Aorta (tissue), 5 donors: ENCODE measurements around the gene IFT20. TPM values are rescaled to one million over a fixed set of nuclear protein-coding genes. Genes with fewer than 3 reads are reported as not detected.
A peak's percentile ranks its signal among the peaks of the same experiment; 100 is the strongest.

Source experiments
- ATAC-seq: fragments of 200-7000 bp; cut with Tn5 transposase; one replicate; pipeline ENCODE4 v1.9.1; 2022; ENCODE audit warnings: moderate library complexity; ENCODE audit not compliant: low FRiP score
- DNase-seq, 2 donors: peaks; one replicate each; pipeline ENCODE4 v3.0.0-alpha.2; 2020
- H3K27ac ChIP-seq, 2 donors: one replicate each; pipeline ENCODE4 v1.5.1; 2013; ENCODE audit warnings: low read length in 2 of 2, mild to moderate bottlenecking in 2 of 2, moderate library complexity in 2 of 2, control low read depth in 1 of 2, inconsistent platforms in 1 of 2, low read depth in 1 of 2
- H3K27me3 ChIP-seq, 2 donors: one replicate each; pipeline ENCODE4 v1.6.1; 2013; ENCODE audit warnings: control low read depth in 1 of 2, low read length in 1 of 2, mild to moderate bottlenecking in 1 of 2, moderate library complexity in 1 of 2; ENCODE audit not compliant: insufficient read depth in 2 of 2, control insufficient read depth in 1 of 2
- H3K36me3 ChIP-seq, 2 donors: one replicate each; pipeline ENCODE4 v1.6.1; 2013; ENCODE audit warnings: control low read depth in 1 of 2, low read length in 1 of 2, mild to moderate bottlenecking in 1 of 2; ENCODE audit not compliant: insufficient read depth in 2 of 2, control insufficient read depth in 1 of 2
- H3K4me1 ChIP-seq, 2 donors: one replicate each; pipeline ENCODE4 v1.6.1; 2013; ENCODE audit warnings: low read length in 2 of 2, control low read depth in 1 of 2, mild to moderate bottlenecking in 1 of 2, moderate library complexity in 1 of 2; ENCODE audit not compliant: insufficient read depth in 2 of 2, control insufficient read depth in 1 of 2
- H3K4me3 ChIP-seq, 2 donors: one replicate each; pipeline ENCODE4 v1.5.1; 2013; ENCODE audit warnings: low read length in 2 of 2, control low read depth in 1 of 2, mild to moderate bottlenecking in 1 of 2
- H3K9me3 ChIP-seq: one replicate; pipeline ENCODE4 v1.6.1; 2013; ENCODE audit warnings: mild to moderate bottlenecking, low read length; ENCODE audit not compliant: control insufficient read depth
- whole genome bisulfite sequencing, 2 donors: extraction: QIAGEN DNeasy Blood & Tissue Kit; methylation state at CpG; one replicate each; pipeline ENCODE4 v1.1.7; 2013; 5-methylcytosine and 5-hydroxymethylcytosine counted together
- intact Hi-C, 2 donors: fragments of 100-400 bp; cut with DNase I; formaldehyde crosslinking; loops; one replicate each; pipeline versions ENCODE4 v1.14.2 to v1.15.0; 2022
- polyA plus RNA-seq, 2 donors: library from polyadenylated mRNA; stranded (reverse); fragments of 200-250 nt; gene quantifications; one replicate each; pipeline ENCODE4 v1.2.3, GENCODE V29; 2013
- total RNA-seq, 2 donors: library from RNA; stranded (reverse); fragmentation: NEBNext Ultra II Directional; extraction: Animal tissue kit (Norgen Biotek cat#: 25700); gene quantifications; one replicate each; pipeline ENCODE4 v1.2.1, GENCODE V29; 2021
- donor health status: healthy with polysubstance abuse.
- donor health status: Bipolar disorder and iron deficiency.
- donor health status: DM: no; HTN: no; CAD: no.
- donor health status: DM: no; HTN: no; CAD: no.
- donor health status: DM: yes; HTN: yes; CAD: no.

Gene IFT20
- total and polyA plus RNA-seq, 4 donors = 34.5 to 74.3 (median 54.0) TPM

DNA sequence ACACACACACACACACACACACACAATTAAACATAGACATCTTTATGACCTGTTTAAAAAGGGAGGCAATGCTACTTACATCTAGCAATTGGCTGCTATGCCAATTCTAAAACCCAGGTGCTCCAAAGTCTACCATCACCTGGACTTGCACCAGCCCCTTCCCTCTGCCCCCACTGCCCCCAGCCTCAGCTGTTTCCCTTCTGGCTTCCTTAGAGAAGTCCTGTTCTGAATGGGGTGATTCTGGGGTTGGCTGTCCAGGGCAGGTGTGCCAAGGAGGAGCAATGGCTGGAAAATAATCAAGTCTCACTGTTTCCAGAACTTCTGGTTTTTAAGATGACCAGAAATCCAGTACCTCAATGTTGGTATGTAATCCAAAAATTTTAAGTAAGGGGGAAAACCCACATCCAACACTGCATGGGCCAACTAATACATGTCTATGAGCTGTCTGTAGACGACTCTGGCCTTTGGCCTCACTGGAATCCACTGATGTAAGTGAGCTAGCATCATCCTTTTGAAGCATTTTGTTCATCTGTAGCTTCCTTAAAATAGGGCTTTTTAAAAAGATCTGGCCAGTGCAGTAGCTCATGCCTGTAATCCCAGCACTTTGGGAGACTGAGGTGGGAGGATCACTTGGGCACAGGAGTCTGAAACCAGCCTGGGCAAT, 2.1 kb downstream of the IFT20 start:
- intact Hi-C loops = loop anchor here (10.0 kb wide), 2 partner anchors 288 to 622 kb away; partner anchors contain the start of genes NLK (in 1 of the 2) and PHF12 (in 1 of the 2)
- WGBS, 2 donors = 54 to 59% methylated on average over 1 of the region's 1 CpG

DNA sequence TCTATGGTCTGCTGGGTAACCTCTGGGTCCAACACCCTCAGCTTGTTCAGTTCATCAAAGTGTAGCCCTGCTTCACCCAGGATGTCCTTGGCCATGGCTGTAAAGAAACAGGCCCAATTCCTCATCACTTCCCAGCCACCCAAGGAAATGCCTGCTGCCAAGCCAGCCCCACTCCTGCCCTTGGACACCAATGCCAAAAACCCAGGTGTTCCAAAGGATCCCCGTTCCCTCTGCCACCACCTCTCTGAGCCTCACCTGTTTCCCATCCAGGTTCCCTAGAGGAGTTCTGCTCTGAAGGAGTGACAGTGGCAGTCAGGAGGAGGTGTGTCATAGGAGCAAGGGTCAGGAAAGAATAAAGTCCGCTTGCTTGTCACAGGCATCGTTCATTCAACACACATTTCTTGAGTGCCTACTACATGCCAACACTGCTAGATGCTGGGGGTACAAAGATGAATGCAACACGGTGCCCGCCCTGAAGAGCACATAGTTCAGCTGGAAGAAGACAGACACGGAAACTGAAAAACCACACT, 3.3 kb downstream of the IFT20 start:
- Histone ChIP-seq H3K4me1 (peaks cover 0 to 5% of the 10 kb centered on the region in 2 donors), H3K27me3 (no peaks in the 10 kb centered on the region), H3K27ac (no peak overlapping the region), H3K4me3 (no peak overlapping the region), H3K36me3 (peaks cover 5 to 7% of the 10 kb centered on the region in 2 donors), H3K9me3 (no peaks in the 10 kb centered on the region)
- intact Hi-C loops = loop anchor here (10.0 kb wide), 2 partner anchors 287 to 623 kb away; partner anchors contain the start of genes NLK (in 1 of the 2) and PHF12 (in 1 of the 2)
- 84 to 89% methylated on average over 6 of the region's 6 CpGs for WGBS, 2 donors
- ATAC-seq (no peak), DNase-seq (no peak)

More for the DNA sequence above, 2.1 kb downstream of the IFT20 start:
- peaks cover 0 to 7% of the 10 kb centered on the region in 2 donors for H3K36me3 ChIP-seq
- DNase-seq (no peak), ATAC-seq (no peak)
- H3K4me1 ChIP-seq = peaks cover 0 to 6% of the 10 kb centered on the region in 2 donors
- no peaks in the 10 kb centered on the region for H3K9me3 ChIP-seq
- H3K27me3 ChIP-seq = no peaks in the 10 kb centered on the region
- H3K27ac ChIP-seq = no peak overlapping the region
- H3K4me3 ChIP-seq = no peak overlapping the region

DNA sequence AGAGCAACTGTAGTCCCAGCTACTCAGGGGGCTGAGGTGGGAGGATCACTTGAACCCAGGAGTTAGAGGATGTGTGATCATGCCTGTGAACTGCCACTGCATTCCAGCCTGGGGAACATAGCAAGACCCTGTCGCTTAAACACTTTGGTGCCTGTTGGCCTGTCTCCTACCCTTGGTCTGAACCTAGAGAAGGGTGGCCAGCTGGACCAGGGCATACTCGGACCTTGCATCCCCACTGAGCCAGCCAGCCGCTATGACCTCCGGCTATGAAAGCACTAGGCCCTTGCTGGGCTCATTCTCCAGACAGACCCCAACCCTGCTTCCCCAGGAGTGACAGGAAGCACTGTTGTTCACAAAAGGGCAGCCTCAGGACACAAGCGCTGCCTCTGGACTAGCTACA, 4.6 kb downstream of the IFT20 start:
- no peak overlapping the region for H3K4me3 ChIP-seq
- intact Hi-C loops = loop anchor here (10.0 kb wide), 2 partner anchors 286 to 624 kb away; partner anchors contain the start of genes NLK (in 1 of the 2) and PHF12 (in 1 of the 2)
- H3K9me3 ChIP-seq = no peaks in the 10 kb centered on the region
- no peak overlapping the region for H3K27ac ChIP-seq
- peak in 1 of 2 donors; percentile 55 for DNase-seq
- H3K36me3 ChIP-seq = peaks cover 5 to 7% of the 10 kb centered on the region in 2 donors
- WGBS, 2 donors = 89 to 90% methylated on average over 5 of the region's 5 CpGs
- ATAC-seq = no peak
- H3K27me3 ChIP-seq = no peaks in the 10 kb centered on the region
- H3K4me1 ChIP-seq = no peaks in the 10 kb centered on the region

DNA sequence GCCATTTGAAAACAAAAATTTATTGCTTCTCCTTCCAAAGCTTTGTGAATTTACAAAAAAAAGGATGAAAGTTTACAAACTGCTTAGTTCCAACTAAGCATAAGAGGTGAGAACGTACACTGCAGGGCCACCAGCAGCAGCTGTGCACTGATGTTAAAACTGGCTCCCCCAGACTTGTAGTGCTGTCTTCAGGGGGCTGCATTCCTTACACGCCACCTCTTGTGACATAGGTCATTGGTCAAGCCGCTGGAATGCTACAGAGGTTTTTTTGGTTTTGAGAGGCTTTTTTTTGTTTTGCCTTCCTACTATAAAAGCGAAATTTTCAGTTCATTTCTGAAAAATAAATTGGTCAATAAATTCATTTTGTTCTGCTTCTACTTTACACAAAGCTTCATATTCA, 6.9 kb downstream of the IFT20 start:
- ATAC-seq (no peak), DNase-seq (no peak)
- peaks cover 5 to 7% of the 10 kb centered on the region in 2 donors for H3K36me3 ChIP-seq
- no peak overlapping the region for H3K4me3 ChIP-seq
- no peak overlapping the region for H3K27ac ChIP-seq
- no peaks in the 10 kb centered on the region for H3K4me1 ChIP-seq
- H3K27me3 ChIP-seq = no peaks in the 10 kb centered on the region
- no peaks in the 10 kb centered on the region for H3K9me3 ChIP-seq
- intact Hi-C loops = no loop called here
- 48 to 60% methylated on average over 4 of the region's 4 CpGs for WGBS, 2 donors

DNA sequence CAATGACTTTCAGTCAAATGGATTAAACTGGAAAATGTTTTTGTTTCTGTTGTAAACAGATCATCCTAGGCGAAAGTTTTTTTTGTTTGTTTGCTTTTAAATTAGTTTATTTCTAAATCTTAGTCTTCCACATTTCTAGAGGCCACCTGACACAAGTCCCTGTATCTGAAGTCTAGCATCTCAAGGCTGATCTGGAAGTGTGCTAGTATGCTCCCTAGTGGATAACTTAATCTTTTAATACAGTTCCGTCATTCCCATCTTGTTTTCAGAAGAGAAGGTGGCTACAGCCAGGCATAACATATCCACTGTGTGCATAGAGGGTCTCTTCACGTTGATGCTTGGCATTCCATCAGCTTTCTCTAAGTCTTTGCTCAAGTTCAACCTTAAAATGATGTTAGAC, 7.6 kb downstream of the IFT20 start:
- H3K36me3 ChIP-seq = peaks cover 5 to 7% of the 10 kb centered on the region in 2 donors
- ATAC-seq = no peak
- intact Hi-C loops = no loop called here
- no peaks in the 10 kb centered on the region for H3K4me1 ChIP-seq
- no peak for DNase-seq
- H3K27me3 ChIP-seq = no peaks in the 10 kb centered on the region
- H3K4me3 ChIP-seq = no peak overlapping the region
- H3K27ac ChIP-seq = no peak overlapping the region
- no peaks in the 10 kb centered on the region for H3K9me3 ChIP-seq
- 45 to 46% methylated on average over 3 of the region's 3 CpGs for WGBS, 2 donors

DNA sequence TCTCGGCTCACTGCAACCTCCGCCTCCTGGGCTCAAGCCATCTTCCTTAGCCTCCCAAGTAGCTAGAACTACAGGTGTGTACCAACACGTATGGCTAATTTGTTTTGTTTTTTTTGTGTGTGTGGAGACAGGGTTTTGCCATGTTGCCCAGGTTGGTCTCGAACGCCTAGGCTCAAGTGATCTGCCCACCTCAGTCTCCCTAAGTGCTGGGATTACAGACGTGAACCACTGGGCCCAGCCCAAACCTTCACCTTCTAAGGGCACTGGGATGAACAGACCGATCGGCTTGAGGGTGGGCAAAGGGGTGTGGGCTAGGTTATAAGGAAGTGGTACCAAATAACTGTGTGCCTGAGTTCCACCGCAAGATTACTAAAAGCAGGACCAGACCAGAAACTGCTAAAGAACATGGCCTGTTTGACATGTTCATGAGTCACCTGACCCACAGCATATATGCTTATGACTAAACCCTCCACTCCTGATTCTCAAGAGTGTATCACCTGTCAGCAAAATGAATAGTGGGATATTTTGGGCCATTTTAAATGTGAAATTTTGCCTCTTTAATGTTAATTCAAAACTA, 8.2 kb downstream of the IFT20 start:
- no peak for ATAC-seq
- DNase-seq = peak in 1 of 2 donors; percentile 24
- H3K36me3 ChIP-seq = peaks cover 5 to 7% of the 10 kb centered on the region in 2 donors
- no peaks in the 10 kb centered on the region for H3K4me1 ChIP-seq
- intact Hi-C loops = no loop called here
- H3K27me3 ChIP-seq = no peaks in the 10 kb centered on the region
- no peak overlapping the region for H3K4me3 ChIP-seq
- no peaks in the 10 kb centered on the region for H3K9me3 ChIP-seq
- no peak overlapping the region for H3K27ac ChIP-seq
- 88% methylated on average over 9 of the region's 9 CpGs for WGBS, 2 donors

DNA sequence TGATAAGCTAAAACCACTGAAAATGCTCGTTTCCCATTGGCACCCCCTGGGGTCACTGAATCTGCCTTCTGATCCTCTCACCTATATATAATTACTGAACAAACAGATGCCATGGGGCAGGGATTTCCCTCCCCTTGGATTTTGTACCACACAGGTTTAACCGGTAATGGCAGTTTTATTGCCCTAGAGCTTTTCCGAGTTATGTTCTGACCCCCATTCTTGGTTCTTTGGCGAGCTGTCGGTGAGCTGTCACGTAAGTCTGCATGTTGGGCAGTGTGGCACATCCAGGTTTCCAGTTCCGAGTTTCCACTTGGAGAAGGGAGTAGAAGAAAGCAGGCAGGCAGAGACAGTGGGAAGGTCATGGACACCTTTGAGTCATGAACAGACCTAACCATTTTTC, 9.2 kb downstream of the IFT20 start:
- H3K27ac ChIP-seq = no peak overlapping the region
- no peak for DNase-seq
- no peak for ATAC-seq
- intact Hi-C loops = no loop called here
- H3K4me3 ChIP-seq = no peak overlapping the region
- H3K27me3 ChIP-seq = no peaks in the 10 kb centered on the region
- H3K4me1 ChIP-seq = no peaks in the 10 kb centered on the region
- WGBS, 2 donors = 84 to 85% methylated on average over 7 of the region's 7 CpGs
- peaks cover 5 to 6% of the 10 kb centered on the region in 2 donors for H3K36me3 ChIP-seq
- no peaks in the 10 kb centered on the region for H3K9me3 ChIP-seq

DNA sequence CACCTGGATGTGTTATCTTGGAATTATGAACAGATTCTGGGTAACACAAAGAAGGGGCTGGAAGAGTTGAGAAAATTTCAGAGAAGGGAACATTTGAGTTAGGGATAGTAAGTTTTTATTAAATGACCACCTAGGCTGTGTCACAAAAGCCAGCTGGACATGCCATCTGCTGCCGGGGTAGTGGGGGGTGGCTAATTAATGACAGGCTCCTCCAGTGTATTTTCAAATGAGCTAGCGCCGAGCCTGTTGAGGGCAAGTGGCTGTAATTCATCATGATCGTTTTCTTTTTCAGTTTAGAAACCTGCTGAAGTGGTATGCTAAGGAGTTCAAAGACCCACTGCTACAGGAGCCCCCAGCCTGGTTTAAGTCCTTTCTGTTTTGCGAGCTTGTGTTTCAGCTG, 10.1 kb downstream of the IFT20 start:
- Histone ChIP-seq H3K4me1 (no peaks in the 10 kb centered on the region), H3K4me3 (no peak overlapping the region), H3K27me3 (no peaks in the 10 kb centered on the region), H3K9me3 (no peaks in the 10 kb centered on the region), H3K36me3 (peaks cover 2 to 5% of the 10 kb centered on the region in 2 donors), H3K27ac (no peak overlapping the region)
- DNase-seq (peak in 1 of 2 donors; percentile 17), ATAC-seq (no peak)
- 46 to 52% methylated on average over 5 of the region's 5 CpGs for WGBS, 2 donors
- intact Hi-C loops = no loop called here
